Measurements from ENCODE around the gene ALG9. TPM values are rescaled to one million over a fixed set of nuclear protein-coding genes. Genes with fewer than 3 reads are reported as not detected.

Gene ALG9
- total and polyA plus RNA-seq, 2 donors (not counting 3 experiments of a cell fraction or from before 2014, with no cell fraction given): 29.1 to 29.4 TPM

DNA sequence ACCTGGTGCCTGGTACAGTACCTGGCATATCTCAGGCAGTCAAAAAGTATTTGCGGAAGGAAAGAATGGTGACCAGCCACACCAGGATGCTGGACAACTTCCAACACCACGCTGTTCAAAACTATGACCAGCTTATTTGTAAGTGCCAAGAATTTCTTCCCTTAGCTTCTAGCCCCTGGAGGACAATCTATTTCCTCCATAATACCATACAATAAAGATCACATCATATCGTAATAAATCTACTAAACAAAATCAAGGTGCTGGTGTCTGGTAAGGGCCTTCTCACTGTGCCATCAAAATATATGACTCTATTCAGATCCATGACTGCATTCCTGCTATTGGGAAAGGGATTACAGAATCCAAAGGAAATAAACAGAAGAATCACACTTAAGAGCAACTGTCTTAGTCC, 51.5 kb downstream of the ALG9 start:
- DNase-seq (ENCODE audit: low read depth, low spot score) (peak; percentile 69), FAIRE-seq (no peak)
- Histone ChIP-seq H3K27me3 (ENCODE audit: control insufficient read depth in 2 of 2, insufficient read depth in 2 of 2, low read length in 2 of 2) (no peaks in the 10 kb centered on the region), H4K20me1 (replicated peaks; ENCODE audit: control insufficient read depth, extremely low read depth, insufficient read depth, low read length) (no peaks in the 10 kb centered on the region), H3K9me3 (replicated peaks; ENCODE audit: control insufficient read depth, insufficient read depth, low read length) (no peaks in the 10 kb centered on the region), H3K9ac (replicated peaks; ENCODE audit: extremely low read depth, insufficient read depth, low read length) (peak overlapping the region; percentile 13), H2AFZ (ENCODE audit: low read depth, low read length) (no peak overlapping the region), H3K9me1 (replicated peaks; ENCODE audit: control insufficient read depth, extremely low read depth, insufficient read depth, low read length) (peaks cover 2% of the 10 kb centered on the region), H3K36me3 (ENCODE audit: control insufficient read depth in 2 of 2, extremely low read depth in 1 of 2, insufficient read depth in 2 of 2, low read length in 2 of 2) (no peaks in the 10 kb centered on the region), H3K79me2 (ENCODE audit: control insufficient read depth, insufficient read depth, low read length) (no peaks in the 10 kb centered on the region), H3K27ac (ENCODE audit: insufficient read depth, low read depth, low read length) (peak overlapping the region; percentile 62), H3K4me2 (ENCODE audit: insufficient read depth, low read length) (peak overlapping the region; percentile 30), H3K4me1 (ENCODE audit: control insufficient read depth, extremely low read depth, insufficient read depth, low read length) (peaks cover 19% of the 10 kb centered on the region), H3K4me3 (replicated peaks in 1 of 3; ENCODE audit: insufficient read depth in 1 of 3, low read depth in 1 of 3, low read length in 3 of 3) (no peak overlapping the region)
- intact Hi-C loops (cut with micrococcal nuclease): no loop called here
- BruUV-seq (replicated peaks): no TSS peak
- CTCF ChIA-PET: interaction anchor here (0.9 to 2.2 kb wide), 11 partner anchors 8 to 233 kb away, joined by 3 to 14 read pairs (median 5); no protein-coding TSS in a partner anchor
- no peak for TF ChIP-seq JUN (IDR thresholded peaks at IDR 0.05; ENCODE audit: borderline replicate concordance, insufficient read depth, insufficient read length, low read depth)
- no peak for TF ChIP-seq FOS (IDR thresholded peaks at IDR 0.05; ENCODE audit: borderline replicate concordance, insufficient read depth, low read length)
- no peak for TF ChIP-seq MAX (IDR thresholded peaks at IDR 0.05; ENCODE audit: insufficient read depth, insufficient read length)
- no peak for TF ChIP-seq MYC (IDR thresholded peaks at IDR 0.05; ENCODE audit: low read depth, low read length)
- TF ChIP-seq, protein P1, sequence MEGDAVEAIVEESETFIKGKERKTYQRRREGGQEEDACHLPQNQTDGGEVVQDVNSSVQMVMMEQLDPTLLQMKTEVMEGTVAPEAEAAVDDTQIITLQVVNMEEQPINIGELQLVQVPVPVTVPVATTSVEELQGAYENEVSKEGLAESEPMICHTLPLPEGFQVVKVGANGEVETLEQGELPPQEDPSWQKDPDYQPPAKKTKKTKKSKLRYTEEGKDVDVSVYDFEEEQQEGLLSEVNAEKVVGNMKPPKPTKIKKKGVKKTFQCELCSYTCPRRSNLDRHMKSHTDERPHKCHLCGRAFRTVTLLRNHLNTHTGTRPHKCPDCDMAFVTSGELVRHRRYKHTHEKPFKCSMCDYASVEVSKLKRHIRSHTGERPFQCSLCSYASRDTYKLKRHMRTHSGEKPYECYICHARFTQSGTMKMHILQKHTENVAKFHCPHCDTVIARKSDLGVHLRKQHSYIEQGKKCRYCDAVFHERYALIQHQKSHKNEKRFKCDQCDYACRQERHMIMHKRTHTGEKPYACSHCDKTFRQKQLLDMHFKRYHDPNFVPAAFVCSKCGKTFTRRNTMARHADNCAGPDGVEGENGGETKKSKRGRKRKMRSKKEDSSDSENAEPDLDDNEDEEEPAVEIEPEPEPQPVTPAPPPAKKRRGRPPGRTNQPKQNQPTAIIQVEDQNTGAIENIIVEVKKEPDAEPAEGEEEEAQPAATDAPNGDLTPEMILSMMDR (IDR thresholded peaks at IDR 0.05; ENCODE audit: extremely low read depth in 1 of 2, insufficient read depth in 1 of 2, low read depth in 1 of 2, low read length in 2 of 2): no peak
- dilution Hi-C loops (cut with MboI; ENCODE audit: extremely low pct_ligation_motif_present, low sequenced_read_pairs): no loop called here
- POLR2A ChIA-PET: no interaction called here

Data from endothelial cell of umbilical vein (primary cell).